ENCODE results near the gene ARFGEF3.

- TF ChIP-seq ZSCAN5A (tag by site-specific recombination; IDR thresholded peaks at IDR 0.05) (0 out of 2 replicates have a peak, but pooled peaks have one; percentile 22), ZNF398 (tag by site-specific recombination; IDR thresholded peaks at IDR 0.05) (no peak), CTCF (tag by site-specific recombination; IDR thresholded peaks at IDR 0.05) (0 out of 2 replicates have a peak, but pooled peaks have one; percentile 20), PRDM1 (tag by site-specific recombination; IDR thresholded peaks at IDR 0.05) (no peak), ZNF274 (IDR thresholded peaks at IDR 0.05; ENCODE audit: low read length) (no peak), ZNF274 (tag by site-specific recombination; IDR thresholded peaks at IDR 0.05; ENCODE audit: borderline replicate concordance) (no peak), ZNF701 (tag by site-specific recombination; IDR thresholded peaks at IDR 0.05) (no peak), ZNF302 (tag by site-specific recombination; IDR thresholded peaks at IDR 0.05; ENCODE audit: low read depth) (no peak), ZNF184 (tag by site-specific recombination; IDR thresholded peaks at IDR 0.05) (no peak), BCL11A (tag by site-specific recombination; IDR thresholded peaks at IDR 0.05; ENCODE audit: low read depth) (no peak), SP7 (tag by site-specific recombination; IDR thresholded peaks at IDR 0.05) (no peak)
These were observed 594 bp downstream of the ARFGEF3 start for GRCh38 chr6:138162111-138162954.
